HG03469 (cell line): ENCODE measurements around the gene KLK11.

ENCODE experiments used
- ATAC-seq: cut with Tn5 transposase; IDR thresholded peaks from one replicate; pipeline ENCODE4 v1.9.1; 2021; ENCODE audit warnings: mild to moderate bottlenecking, moderate library complexity, moderate number of reproducible peaks; ENCODE audit not compliant: unreplicated experiment

Gene KLK11

DNA sequence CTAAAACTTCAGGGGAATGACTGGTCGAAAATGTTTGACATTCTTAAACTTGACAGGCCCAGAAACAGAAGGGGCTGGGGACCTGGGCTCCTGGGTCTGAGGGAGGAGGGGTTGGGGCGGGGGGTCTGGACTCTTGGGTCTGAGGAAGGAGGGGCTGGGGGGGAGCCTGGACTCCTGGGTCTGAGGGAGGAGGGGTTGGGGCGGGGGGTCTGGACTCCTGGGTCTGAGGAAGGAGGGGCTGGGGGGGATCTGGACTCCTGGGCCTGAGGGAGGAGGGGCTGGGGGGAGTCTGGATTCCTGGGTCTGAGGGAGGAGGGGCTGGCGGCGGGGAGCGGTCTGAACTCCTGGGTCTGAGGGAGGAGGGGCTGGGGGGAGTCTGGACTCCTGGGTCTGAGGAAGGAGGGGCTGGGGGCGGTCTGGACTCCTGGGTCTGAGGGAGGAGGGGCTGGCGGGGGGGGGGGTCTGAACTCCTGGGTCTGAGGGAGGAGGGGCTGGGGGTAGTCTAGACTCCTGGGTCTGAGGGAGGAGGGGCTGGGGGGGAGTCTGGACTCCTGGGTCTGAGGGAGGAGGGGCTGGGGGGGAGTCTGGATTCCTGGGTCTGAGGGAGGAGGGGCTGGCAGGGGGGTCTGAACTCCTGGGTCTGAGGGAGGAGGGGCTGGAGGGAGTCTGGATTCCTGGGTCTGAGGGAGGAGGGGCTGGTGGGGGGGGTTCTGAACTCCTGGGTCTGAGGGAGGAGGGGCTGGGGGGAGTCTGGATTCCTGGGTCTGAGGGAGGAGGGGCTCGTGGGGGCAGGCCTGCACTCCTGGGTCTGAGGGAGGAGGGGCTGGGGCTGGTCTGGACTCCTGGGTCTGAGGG is 51.5 kb downstream of the KLK11 start:
- ATAC-seq, result no peak

DNA sequence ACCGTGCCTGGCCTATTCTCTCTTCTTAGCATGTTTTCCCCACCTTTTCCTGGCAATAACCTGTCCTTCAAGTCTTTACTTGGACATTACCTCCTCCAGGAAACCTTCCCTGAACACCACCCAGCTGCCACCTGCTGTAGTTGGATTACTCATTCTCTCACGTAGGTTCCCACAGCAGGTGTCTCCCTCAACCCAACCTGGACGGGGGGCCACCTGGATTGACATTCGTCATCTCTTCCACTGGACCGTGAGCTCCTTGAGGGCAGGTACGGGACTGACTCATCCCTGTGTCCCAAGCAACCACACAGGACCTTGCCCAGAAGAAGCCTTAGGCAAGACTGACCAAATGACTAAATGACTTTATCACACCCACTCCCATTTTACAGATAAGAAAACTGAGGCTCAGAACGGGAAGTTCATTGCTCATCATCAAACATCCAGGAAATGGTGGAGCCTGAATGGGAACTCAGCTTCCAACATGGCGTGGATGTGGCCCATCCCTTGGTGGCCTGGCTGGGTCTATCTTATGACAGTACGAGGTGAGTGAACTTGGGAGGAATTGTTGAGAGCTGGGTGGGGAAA is 53.5 kb downstream of the KLK11 start:
- ATAC-seq, result no peak
